OCI-LY7 (cell line): ENCODE results near the gene UGT2A2. TPM values are rescaled to one million over a fixed set of nuclear protein-coding genes. Genes with fewer than 3 reads are reported as not detected.

Experiments
- BruUV-seq: library from RNA; stranded (reverse); fragments of 400-500 nt; replicated peaks from 2 replicates; lab custom pipeline; 2021; lab: Mats Ljungman, UMichigan
- CTCF ChIA-PET: fragments of 300-600 bp; sonication (Branson Sonifier 250); formaldehyde crosslinking; loops from one replicate; lab custom pipeline; 2022; ENCODE audit warnings: antibody characterized with exemption; ENCODE audit not compliant: unreplicated experiment; lab: Charles Lee
- POLR2A ChIA-PET: fragments of 300-600 bp; sonication (Branson Sonifier 250); formaldehyde crosslinking; loops from one replicate; lab custom pipeline; 2022; ENCODE audit warnings: antibody characterized with exemption; lab: Charles Lee
- DNase-seq: peaks from one replicate; pipeline ENCODE4 v3.0.0-alpha.2; 2015; ENCODE audit warnings: low spot score
- H2AFZ ChIP-seq: fragments of 200-600 bp; sonication (generic), shearing (Covaris generic); 2 replicates; pipeline ENCODE4 v1.6.1; 2014; ENCODE audit warnings: mild to moderate bottlenecking, antibody characterized with exemption, low read length, moderate library complexity
- H3K27ac ChIP-seq: fragments of 200-600 bp; sonication (generic); 2 replicates; pipeline ENCODE4 v1.5.1; 2014; ENCODE audit warnings: mixed run types, low read depth, mild to moderate bottlenecking, moderate library complexity, low read length, inconsistent platforms; ENCODE audit not compliant: poor library complexity, severe bottlenecking
- H3K36me3 ChIP-seq: fragments of 200-600 bp; sonication (generic); 2 replicates; pipeline ENCODE4 v1.6.1; 2014; ENCODE audit warnings: mild to moderate bottlenecking, antibody characterized with exemption, low read length, moderate library complexity, mixed read lengths; ENCODE audit not compliant: insufficient read depth
- H3K4me1 ChIP-seq: fragments of 200-600 bp; sonication (generic); 2 replicates; pipeline ENCODE4 v1.5.1; 2014; ENCODE audit warnings: mild to moderate bottlenecking, low read length; ENCODE audit not compliant: insufficient read depth, poor library complexity, severe bottlenecking
- H3K4me2 ChIP-seq: fragments of 200-600 bp; sonication (generic); 2 replicates; pipeline ENCODE4 v1.6.1; 2014; ENCODE audit warnings: mild to moderate bottlenecking, low read length
- H3K4me3 ChIP-seq: fragments of 200-600 bp; sonication (generic); 2 replicates; pipeline ENCODE4 v1.5.1; 2014; ENCODE audit warnings: mild to moderate bottlenecking, low read depth, low read length; ENCODE audit not compliant: poor library complexity, severe bottlenecking
- H3K79me2 ChIP-seq: fragments of 200-600 bp; sonication (generic); 2 replicates; pipeline ENCODE4 v1.6.1; 2016; ENCODE audit warnings: low read depth, mild to moderate bottlenecking, low read length, moderate library complexity, mixed read lengths; ENCODE audit not compliant: insufficient read depth
- H3K9me2 ChIP-seq: fragments of 200-600 bp; sonication (generic); 2 replicates; pipeline ENCODE4 v1.6.1; 2016; ENCODE audit warnings: mild to moderate bottlenecking, low read length, mixed read lengths; ENCODE audit not compliant: insufficient read depth
- H3K9me3 ChIP-seq: fragments of 200-600 bp; sonication (generic); 2 replicates; pipeline ENCODE4 v1.6.1; 2014; ENCODE audit warnings: mild to moderate bottlenecking, mixed run types, low read length, mixed read lengths
- H4K20me1 ChIP-seq: fragments of 200-600 bp; sonication (generic); 2 replicates; pipeline ENCODE4 v1.6.1; 2014; ENCODE audit warnings: mild to moderate bottlenecking, antibody characterized with exemption, low read length, moderate library complexity, mixed read lengths; ENCODE audit not compliant: insufficient read depth
- EZH2phosphoT487 ChIP-seq: fragments of 200-600 bp; sonication (generic); IDR thresholded peaks from 2 replicates; pipeline ENCODE4 v1.6.1; 2018; ENCODE audit warnings: low read depth, borderline replicate concordance, mild to moderate bottlenecking, mixed run types, antibody characterized with exemption, low read length, moderate library complexity, mixed read lengths
- intact Hi-C: fragments of 100-400 bp; cut with micrococcal nuclease; formaldehyde crosslinking; loops from one replicate; pipeline ENCODE4 v1.10.0; 2022; ENCODE audit not compliant: unreplicated experiment
- total RNA-seq, 2 experiments: library from RNA; depleted of rRNA in 1 of 2; stranded (reverse); fragments of >200 nt in 1 of 2; shearing (Covaris generic) in 1 of 2; gene quantifications; 2 replicates each; pipeline ENCODE4 v1.2.3, GENCODE V29; 2014 to 2022
- TF ChIP-seq, protein P1 (sequence below): fragments of 200-600 bp; sonication (generic); conservative IDR thresholded peaks from 2 replicates; pipeline ENCODE4 v1.5.1; 2014; ENCODE audit warnings: mild to moderate bottlenecking, antibody characterized with exemption, low read length, moderate library complexity, mixed read lengths

Gene UGT2A2
- total RNA-seq, 2 experiments from 2014 or later = not detected

DNA sequence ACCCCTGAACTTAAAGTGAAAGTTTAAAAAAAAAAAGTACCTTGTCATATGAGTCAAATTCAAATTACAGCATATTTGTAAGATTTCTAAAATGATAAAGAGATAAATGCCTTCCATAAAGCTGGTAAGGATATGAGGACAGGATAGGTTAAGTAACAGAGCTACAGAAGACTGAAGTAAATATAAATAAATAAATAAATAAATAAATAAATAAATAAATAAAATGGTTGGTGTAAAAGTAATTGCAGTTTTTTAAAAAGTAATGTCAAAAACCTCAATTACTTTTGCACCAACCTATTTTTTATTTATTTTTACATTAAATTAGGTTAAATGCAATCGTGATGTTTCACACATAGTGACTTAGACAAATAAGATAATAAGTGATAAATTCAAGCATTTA, 62.2 kb downstream of the UGT2A2 start:
- no peak for TF ChIP-seq EZH2phosphoT487
- TF ChIP-seq, protein P1, sequence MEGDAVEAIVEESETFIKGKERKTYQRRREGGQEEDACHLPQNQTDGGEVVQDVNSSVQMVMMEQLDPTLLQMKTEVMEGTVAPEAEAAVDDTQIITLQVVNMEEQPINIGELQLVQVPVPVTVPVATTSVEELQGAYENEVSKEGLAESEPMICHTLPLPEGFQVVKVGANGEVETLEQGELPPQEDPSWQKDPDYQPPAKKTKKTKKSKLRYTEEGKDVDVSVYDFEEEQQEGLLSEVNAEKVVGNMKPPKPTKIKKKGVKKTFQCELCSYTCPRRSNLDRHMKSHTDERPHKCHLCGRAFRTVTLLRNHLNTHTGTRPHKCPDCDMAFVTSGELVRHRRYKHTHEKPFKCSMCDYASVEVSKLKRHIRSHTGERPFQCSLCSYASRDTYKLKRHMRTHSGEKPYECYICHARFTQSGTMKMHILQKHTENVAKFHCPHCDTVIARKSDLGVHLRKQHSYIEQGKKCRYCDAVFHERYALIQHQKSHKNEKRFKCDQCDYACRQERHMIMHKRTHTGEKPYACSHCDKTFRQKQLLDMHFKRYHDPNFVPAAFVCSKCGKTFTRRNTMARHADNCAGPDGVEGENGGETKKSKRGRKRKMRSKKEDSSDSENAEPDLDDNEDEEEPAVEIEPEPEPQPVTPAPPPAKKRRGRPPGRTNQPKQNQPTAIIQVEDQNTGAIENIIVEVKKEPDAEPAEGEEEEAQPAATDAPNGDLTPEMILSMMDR = no peak
- H4K20me1 ChIP-seq = no peaks in the 10 kb centered on the region
- ChIA-PET POLR2A (no interaction called here), CTCF (interaction anchor here (0.5 kb wide), 1 partner anchor 32 kb away, joined by 5 read pairs; no protein-coding TSS in a partner anchor)
- H3K4me3 ChIP-seq = no peak overlapping the region
- DNase-seq = no peak
- intact Hi-C loops = no loop called here
- H3K4me2 ChIP-seq = no peak overlapping the region
- H3K27ac ChIP-seq = no peak overlapping the region
- no peaks in the 10 kb centered on the region for H3K36me3 ChIP-seq
- H3K9me3 ChIP-seq = no peaks in the 10 kb centered on the region
- H3K79me2 ChIP-seq = no peaks in the 10 kb centered on the region
- H3K4me1 ChIP-seq = no peaks in the 10 kb centered on the region
- BruUV-seq = no TSS peak
- no peak overlapping the region for H2AFZ ChIP-seq
- H3K9me2 ChIP-seq = no peaks in the 10 kb centered on the region

DNA sequence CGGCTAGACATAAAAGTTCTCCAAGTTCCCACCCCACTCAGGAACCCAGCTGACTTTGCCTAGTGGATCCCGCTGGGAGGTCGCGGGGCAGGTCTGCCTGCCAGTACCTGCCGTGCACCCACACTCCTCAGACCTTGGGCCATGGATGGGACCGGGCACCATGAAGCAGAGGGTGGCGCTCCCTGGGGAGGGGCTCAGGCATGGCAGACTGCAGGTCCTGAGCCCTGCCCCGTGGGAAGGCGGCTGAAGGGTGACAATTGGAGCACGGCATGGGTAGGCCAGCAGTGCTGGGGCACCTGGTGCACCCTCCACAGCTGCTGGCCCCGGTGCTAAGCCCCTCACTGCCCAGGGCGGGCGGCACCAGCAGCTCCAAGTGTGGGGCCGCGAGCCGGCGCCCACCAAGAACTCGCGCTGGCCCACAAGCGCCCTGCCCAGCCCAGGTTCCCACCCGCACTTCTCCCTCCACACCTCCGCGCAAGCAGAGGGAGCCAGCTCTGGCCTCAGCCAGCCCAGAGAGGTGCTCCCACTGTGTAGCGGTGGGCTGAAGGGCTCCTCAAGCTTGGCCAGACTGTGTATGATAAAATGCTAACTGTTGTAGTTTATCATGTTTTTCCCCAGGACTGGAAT, 63.1 kb downstream of the UGT2A2 start:
- Histone ChIP-seq H3K27ac (no peak overlapping the region), H4K20me1 (no peaks in the 10 kb centered on the region), H3K36me3 (no peaks in the 10 kb centered on the region), H2AFZ (no peak overlapping the region), H3K79me2 (no peaks in the 10 kb centered on the region), H3K4me2 (no peak overlapping the region), H3K9me3 (no peaks in the 10 kb centered on the region), H3K9me2 (no peaks in the 10 kb centered on the region), H3K4me3 (no peak overlapping the region), H3K4me1 (no peaks in the 10 kb centered on the region)
- ChIA-PET POLR2A (no interaction called here), CTCF (no interaction called here)
- no TSS peak for BruUV-seq
- TF ChIP-seq EZH2phosphoT487 = no peak
- TF ChIP-seq, protein P1 = no peak
- intact Hi-C loops = no loop called here
- DNase-seq = no peak

DNA sequence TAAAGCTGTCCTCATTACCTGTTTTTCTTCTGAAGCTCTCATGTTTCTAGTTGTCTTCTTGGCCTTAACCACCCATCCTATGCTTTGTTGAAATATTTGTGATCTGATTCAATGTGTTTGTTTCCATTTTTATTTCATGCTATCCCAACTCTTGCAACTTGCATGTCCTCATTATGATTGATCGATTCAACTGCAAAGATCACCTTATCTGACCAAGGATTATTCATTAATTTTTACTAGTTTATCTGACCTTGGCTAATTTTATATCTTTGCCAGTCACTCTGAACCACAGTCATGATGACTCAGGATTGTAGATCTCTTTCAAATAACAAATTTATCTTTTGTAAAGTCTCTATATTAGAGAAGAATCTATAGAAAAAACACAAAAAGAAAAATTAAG, 70.7 kb downstream of the UGT2A2 start:
- no peaks in the 10 kb centered on the region for H3K9me2 ChIP-seq
- H3K79me2 ChIP-seq = no peaks in the 10 kb centered on the region
- no peaks in the 10 kb centered on the region for H3K36me3 ChIP-seq
- intact Hi-C loops = no loop called here
- ChIA-PET POLR2A (no interaction called here), CTCF (no interaction called here)
- no peak overlapping the region for H3K4me3 ChIP-seq
- BruUV-seq = no TSS peak
- H3K4me2 ChIP-seq = no peak overlapping the region
- H3K9me3 ChIP-seq = no peaks in the 10 kb centered on the region
- H2AFZ ChIP-seq = no peak overlapping the region
- H3K4me1 ChIP-seq = no peaks in the 10 kb centered on the region
- H4K20me1 ChIP-seq = no peaks in the 10 kb centered on the region
- H3K27ac ChIP-seq = no peak overlapping the region
- TF ChIP-seq, protein P1 = no peak
- no peak for TF ChIP-seq EZH2phosphoT487
- DNase-seq = no peak
